ENCODE measurements around the gene TNNI2.
"Not testable (repeated sequence)": the region's sequence is repeated elsewhere in the genome, so short reads cannot be mapped to it uniquely, and the experiment has no call there.

Gene TNNI2

GRCh38 chr11:1862588-1863351 lies 24.0 kb downstream of the TNNI2 start:
- no peak for DNase-seq

GRCh38 chr11:1863352-1864216 lies 24.8 kb downstream of the TNNI2 start:
- DNase-seq = no peak

GRCh38 chr11:1864231-1864630 lies 25.4 kb downstream of the TNNI2 start:
- DNase-seq = no peak

- no peak for DNase-seq
These were observed 26.3 kb downstream of the TNNI2 start for GRCh38 chr11:1864831-1865665.

- no peak for DNase-seq
These were observed 27.4 kb downstream of the TNNI2 start for GRCh38 chr11:1866226-1866625.

- no peak for DNase-seq
These were observed 28.0 kb downstream of the TNNI2 start for GRCh38 chr11:1866776-1867175.

GRCh38 chr11:1867381-1867780 lies 28.6 kb downstream of the TNNI2 start:
- DNase-seq = no peak

- DNase-seq = no peak
These were observed 29.4 kb downstream of the TNNI2 start for GRCh38 chr11:1868056-1868635.

- no peak for DNase-seq
These were observed 30.0 kb downstream of the TNNI2 start for GRCh38 chr11:1868636-1869291.

- DNase-seq = no peak
These were observed 30.9 kb downstream of the TNNI2 start for GRCh38 chr11:1869427-1870325.

- DNase-seq = no peak
These were observed 31.5 kb downstream of the TNNI2 start for GRCh38 chr11:1870326-1870696.

- peak; percentile 54 for DNase-seq
These were observed 32.1 kb downstream of the TNNI2 start for GRCh38 chr11:1870721-1871466.

GRCh38 chr11:1871531-1871930 lies 32.8 kb downstream of the TNNI2 start:
- DNase-seq = no peak

GRCh38 chr11:1872267-1872985 lies 33.6 kb downstream of the TNNI2 start:
- DNase-seq = no peak

- no peak for DNase-seq
These were observed 34.4 kb downstream of the TNNI2 start for GRCh38 chr11:1873048-1873812.

GRCh38 chr11:1873813-1874150 lies 35.0 kb downstream of the TNNI2 start:
- DNase-seq = not testable (repeated sequence)

- not testable (repeated sequence) for DNase-seq
These were observed 35.8 kb downstream of the TNNI2 start for GRCh38 chr11:1874441-1875092.

- DNase-seq = peak; percentile 15
These were observed 36.5 kb downstream of the TNNI2 start for GRCh38 chr11:1875093-1875850.
